ENCODE data around the gene SIGLEC10.

Gene SIGLEC10

DNA sequence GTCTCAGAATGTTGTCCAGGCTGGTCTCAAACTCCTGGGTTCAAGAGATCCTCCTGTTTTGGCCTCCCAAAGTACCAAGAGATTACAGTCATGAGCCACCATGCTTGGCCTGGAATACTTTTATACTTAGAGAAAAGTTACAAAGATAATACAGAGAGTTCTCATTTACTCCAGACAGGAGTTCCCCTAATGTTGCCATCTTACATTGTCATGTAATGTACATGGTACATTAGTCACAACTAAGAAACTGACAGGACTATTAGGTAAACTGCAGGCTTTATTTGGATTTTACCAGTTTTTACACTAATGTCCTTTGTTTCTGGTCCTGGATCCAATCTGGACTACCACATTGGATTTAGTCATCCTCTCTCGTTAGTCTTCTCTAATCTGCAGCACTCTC is 24.7 kb downstream of the SIGLEC10 start:
- no peak for DNase-seq (ENCODE audit: low spot score)

DNA sequence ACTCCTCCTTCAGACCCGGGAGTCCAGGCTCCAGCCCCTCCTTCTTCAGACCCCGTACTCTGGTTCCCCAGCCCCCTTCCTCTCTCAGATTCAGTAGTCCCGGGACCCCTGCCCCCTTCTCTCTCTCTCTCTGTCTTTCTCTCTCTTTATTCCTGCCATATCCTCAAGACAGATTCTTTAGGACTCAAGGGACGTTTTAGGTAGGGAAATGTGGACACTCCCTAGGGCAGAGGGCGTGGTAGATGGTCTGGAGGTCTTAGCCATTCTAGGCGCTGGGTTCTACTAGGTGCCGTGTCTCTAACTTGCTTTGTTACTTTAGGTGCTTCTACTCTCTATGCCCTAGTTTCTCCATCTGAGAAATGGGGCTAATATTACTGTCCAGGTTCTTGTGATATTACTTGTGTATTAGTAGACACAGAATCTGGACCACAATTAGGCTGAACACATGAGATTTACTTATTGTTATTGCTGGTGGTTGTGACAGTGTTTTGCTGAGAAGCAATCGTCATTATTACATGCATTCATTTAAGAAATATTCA is 26.3 kb downstream of the SIGLEC10 start:
- DNase-seq (ENCODE audit: low spot score) = no peak

DNA sequence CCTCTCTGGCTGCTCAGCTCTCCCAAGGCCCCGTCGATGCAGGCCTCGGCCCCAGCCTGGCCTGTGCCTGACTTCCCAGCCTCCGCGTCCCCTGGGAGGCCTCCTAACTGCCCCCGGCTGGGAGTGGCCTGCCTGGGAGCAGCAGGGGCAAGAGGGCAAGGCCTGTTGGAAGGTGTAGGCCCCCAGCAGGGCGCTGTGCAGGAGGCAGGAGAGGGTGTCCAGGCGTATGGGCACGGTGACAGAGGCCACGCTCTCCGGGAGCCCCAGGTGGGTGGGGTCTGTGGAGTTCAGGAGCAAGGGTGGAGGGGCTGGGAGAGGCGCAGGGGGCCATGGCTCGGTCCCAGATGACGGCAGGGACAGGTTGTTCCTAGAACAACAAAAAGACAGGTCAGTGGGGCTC is 28.3 kb downstream of the SIGLEC10 start:
- no peak for DNase-seq (ENCODE audit: low spot score)

DNA sequence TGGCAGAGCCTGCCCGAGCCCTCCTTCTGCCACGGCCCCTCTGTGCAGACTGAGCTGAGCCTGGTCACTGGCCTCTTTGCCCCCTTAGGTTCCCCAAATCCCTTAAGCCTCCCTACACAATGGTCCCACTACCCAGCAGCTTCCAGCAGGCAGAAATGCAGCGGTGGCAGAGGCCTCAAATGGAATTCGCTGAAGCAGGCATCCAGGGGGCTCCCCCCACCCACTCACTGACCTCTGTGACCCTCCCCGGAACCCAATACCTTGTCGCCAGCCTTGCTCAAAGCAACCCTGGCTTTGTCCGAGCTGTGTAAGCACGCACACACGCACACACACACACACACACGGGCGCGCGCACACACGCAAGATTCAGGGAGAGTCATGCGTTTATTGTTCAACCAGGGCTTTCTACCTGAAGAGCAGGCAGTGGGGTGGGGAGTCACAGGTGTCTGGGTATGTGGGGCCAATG is 29.5 kb downstream of the SIGLEC10 start, which contains the start of gene LIM2:
Gene LIM2 (minus strand): TSS at position 51 of the 466 bp plus-strand sequence. CDS start 531 bp downstream, outside the sequence.
- no peak for DNase-seq (ENCODE audit: low spot score)

DNA sequence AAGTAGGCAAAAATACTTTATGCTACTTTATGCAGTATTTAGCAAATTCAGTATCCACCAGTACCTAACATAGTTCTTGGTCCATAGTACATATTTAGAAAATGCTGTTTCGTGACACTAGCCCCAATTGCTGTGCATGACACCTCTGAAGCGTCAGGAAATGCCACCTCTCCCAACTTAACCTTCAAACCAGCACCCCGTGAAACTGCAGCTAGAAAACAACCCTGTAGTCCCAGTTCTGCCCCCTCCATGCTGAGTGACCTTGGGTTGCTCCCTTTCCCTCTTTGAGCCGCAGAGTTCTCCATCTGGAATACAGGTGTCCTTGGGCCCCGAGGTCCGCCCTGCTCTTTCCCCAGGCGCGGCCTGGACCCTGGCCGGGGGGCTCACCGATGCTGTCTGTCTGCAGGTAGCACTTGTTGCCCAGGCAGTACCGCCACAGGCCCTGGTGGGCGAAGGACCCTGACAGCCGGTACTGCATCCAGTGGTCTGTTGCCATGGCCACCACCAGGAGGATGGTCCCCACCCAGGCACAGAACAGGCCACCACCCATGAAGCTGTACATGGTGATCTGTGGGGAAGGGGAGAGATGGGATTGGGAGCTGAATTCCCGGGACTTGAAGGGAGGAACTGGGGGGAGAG is 30.4 kb downstream of the SIGLEC10 start:
- DNase-seq (ENCODE audit: low spot score) = no peak

DNA sequence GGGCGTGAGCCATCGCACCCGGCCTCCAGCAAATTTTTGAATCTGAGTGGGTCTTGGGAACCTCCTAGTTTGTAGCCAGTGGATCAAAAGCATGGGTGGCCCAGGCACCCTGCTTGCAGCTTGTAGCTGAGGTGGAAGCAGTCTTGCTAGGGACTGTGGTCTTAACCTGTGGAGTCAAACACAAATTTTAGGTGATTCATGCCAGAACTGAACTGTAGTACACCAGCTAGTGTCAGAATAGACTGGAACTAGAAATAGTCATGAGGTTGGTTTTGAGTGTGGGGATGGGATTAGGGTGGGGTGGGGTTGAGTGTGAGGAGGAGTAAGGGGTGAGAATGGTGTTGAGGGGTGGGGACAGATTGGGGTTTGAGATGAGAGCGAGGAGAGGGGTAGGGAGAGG is 35.4 kb downstream of the SIGLEC10 start:
- DNase-seq (ENCODE audit: low spot score) = no peak

DNA sequence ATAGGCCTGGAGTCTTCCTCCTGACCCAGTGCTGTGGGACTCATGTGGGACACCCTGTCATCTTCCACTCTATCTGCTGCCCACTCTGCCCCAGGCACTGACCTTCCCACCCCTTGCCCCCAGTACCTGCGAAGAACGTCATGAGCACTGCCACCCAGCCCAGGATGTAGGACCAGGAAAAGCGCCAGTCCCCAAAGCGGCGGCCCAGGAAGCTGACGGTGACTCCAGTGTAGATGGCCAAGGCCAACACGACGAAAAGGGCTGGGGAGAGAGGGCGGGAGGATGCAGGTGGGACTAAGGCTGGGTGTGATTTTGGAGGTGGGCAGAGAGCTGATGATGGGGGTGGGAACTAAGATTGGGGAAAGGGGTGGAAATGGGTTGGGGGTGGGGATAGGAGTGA is 37.1 kb downstream of the SIGLEC10 start:
- DNase-seq (ENCODE audit: low spot score) = no peak

DNA sequence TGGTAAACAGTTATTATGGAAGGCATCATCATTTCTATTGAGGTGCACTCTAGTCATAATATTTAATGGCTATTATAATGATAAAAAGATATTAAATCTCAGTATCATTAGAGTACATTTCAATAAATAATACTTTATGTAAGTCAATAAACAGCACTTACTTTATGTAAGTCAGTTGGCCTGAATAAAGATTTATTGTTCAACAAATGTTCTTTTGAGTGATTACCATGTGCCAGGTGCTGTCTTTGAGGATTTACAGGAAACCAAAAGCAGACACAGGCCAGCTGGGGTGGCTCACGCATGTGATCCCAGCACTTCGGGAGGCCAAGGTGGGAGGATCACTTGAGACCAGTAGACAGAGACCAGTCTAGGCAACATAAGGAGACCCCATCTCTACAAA is 40.0 kb downstream of the SIGLEC10 start:
- DNase-seq (ENCODE audit: low spot score) = no peak

DNA sequence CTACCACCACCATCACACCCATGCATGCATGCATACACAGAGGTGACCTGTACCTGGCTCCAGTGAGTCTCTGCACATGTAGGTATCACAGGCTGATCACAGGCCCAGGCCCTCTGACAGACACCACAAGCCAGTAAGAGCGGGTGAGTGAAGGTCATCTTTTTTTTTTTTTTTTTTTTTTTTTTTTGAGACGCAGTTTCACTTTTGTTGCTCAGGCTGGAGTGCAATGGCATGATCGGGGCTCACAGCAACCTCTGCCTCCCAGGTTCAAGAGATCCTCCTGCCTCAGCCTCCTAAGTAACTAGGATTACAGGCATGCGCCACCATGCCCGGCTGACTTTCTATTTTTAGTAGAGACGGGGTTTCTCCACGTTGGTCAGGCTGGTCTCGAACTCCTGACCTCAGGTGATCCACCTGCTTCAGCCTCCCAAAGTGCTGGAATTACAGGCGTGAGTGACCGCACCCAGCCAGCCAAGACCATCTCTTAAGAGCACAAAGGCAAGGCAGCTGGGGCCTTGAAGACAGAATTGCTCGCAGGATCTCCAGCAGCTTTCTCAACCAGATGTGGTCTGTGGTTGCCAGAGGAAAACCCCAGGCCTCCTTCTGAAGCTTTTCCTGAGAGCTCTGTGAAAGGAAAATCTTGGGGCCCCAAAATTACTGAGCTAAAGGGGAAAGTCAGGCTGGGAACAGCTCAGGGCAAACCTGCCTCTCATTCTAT is 41.8 kb downstream of the SIGLEC10 start:
- no peak for DNase-seq (ENCODE audit: low spot score)

DNA sequence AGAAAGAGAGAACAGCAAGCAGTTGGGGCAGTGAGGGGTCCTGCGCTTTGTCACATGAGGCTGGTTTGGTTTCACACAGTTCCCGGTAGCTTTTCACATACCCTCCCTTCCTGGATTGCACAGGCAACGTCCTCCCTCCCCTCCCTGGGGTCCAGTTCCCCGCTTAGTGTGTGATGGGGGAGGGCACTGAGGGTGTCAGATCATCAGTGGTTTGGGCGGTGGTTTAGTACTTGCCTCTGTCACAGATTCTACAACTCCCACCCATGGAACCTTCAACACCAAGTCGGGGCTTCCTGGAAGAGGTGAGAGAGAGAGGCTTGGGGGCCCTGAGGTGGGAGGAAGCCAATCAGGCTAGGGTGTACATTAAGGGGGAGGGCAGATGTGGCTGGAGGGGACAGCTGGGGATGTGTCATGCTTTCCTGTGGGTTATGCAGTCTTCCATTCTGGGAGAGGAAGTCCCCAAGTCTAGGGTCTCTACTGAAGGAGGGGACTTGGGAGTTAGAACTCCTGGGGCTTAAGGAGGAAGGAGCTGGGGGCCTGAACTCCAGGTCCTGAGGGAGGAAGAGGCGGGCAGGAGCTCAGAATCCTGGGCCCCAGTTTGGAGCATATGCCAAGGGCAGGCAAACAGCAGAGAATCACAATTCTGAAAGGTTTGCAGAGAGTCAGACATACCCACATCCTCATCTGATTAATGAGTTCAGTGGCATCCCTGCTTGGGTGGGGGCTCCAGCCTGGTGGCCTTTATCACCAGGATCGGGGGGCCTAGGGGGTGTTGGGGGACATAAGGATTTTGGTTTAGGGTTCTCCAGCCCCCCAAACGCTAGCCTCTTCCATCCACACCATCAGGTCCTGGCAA is 44.6 kb downstream of the SIGLEC10 start, which contains the start of gene NKG7:
Gene NKG7 (minus strand): TSS at position 6 of the 856 bp plus-strand sequence. CDS start 119 bp downstream, outside the sequence.
- DNase-seq (ENCODE audit: low spot score) = no peak

DNA sequence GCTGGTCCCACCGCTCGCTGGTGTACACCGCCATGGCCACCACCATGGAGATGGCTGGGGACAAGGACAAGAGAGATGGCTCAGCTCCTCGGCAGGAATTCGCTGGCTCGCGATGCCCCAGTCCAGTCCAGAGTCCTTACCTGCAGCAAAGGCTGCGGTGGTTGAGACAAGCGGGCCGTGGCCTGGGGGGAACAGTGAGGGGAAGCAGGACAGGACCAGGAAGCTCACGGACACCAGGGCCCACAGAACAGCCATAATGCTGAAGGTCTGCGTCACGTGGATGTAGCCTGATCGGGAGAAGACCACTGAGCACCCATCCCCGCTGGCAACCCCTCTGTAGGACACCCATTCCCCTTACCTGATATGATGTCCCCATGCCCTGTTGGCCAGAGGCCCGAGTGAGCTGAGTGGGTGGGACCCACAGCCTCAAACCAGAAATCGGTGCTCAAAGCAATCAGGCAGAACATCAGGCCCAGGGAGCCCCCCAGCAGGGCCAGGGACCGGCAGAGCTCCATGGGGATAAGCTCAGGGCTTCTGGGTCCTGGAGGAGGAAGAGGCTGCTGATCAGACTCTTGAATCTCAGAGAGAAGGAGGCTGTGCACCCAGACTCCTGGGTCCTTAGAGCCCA is 45.3 kb downstream of the SIGLEC10 start:
- no peak for DNase-seq (ENCODE audit: low spot score)

DNA sequence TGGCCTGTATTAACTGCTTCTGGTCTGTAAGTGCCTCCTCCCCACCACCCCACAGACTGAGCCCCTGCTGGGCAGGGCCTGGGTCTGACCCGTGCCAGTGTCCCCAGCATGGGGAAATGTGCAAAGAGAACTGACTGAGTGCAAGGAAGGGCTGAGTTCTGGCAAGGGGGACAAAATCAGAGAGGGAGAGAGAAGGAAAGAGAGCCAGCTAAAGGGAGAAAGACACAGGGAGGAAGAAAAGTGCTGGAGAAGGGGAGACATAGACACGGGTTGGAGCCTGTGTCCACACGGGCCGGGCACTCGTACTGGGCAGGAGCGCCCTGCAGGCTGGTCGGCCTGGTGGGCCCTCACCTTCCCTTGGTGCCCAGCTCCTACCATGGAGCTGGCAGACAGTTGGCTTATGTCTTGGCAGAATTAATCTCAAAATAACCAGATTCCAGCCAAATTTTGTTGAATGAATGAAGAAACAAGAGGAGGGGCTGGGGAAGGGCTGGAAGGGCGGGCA is 46.2 kb downstream of the SIGLEC10 start:
- no peak for DNase-seq (ENCODE audit: low spot score)

DNA sequence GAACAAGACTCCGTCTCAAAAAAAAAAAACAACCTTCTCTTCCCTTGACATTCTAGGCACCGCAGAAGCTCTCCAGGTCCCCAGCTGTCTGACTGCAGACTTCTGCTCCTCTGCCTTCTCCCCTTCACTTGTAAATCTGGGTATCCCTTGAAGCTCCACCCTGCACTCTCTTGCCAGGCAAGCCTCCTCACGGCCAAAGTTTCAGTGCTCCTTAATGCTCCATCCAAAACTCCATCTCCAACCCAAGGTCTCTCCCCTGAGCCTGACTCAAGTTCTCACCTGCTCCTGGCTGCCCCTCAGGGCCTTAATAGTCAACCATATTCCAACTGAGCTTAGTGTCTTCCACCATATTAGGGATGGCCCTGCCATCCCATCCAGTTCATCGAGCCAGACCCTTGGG is 47.2 kb downstream of the SIGLEC10 start:
- DNase-seq (ENCODE audit: low spot score) = no peak

DNA sequence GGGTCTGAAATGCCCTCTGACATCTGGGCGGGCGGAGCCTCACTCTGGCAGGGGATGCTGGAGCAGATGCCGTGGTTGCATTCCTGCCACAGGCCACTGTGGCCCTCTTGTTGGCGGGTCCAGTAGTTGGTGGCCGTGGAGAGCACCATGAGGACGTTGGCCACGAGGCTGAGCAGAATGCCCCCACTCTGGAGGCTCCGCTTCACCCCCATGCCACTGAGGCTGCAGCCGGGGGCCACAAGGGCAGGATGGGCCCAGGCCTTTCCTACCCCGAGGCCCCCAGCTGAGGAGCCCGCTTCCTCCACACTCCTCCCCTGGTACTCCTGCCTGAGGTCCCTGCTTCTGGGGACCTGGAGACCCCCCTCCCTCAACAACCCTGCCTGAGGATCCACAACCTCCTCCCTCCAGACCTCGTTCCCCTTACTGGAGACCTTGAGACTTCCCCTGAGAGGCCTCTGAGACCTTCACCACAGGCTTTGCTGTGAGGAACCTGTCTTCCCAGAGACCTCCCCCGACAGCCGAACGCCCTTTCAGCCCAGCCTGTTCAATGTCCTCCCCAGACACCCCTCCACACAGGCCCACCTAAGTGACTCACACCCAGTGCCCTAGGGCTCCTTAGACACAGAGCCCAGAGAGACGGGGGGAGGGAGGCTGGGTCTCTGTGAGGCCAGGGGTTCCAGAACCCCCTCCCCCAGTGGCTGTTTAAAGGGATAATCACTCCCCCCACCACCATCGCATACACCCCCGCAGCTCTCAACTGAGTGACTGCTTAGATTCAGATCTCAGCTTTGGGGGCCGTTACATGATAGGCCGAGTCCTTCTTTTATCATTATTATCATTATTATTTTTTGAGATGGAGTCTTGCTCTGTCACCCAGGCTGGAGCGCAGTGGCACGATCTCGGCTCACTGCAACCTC is 48.8 kb downstream of the SIGLEC10 start, which contains the start of gene CLDND2:
Gene CLDND2 (minus strand): TSS at position 638 of the 917 bp plus-strand sequence. CDS start 426 bp downstream, at position 212.
- DNase-seq (ENCODE audit: low spot score) = no peak

DNA sequence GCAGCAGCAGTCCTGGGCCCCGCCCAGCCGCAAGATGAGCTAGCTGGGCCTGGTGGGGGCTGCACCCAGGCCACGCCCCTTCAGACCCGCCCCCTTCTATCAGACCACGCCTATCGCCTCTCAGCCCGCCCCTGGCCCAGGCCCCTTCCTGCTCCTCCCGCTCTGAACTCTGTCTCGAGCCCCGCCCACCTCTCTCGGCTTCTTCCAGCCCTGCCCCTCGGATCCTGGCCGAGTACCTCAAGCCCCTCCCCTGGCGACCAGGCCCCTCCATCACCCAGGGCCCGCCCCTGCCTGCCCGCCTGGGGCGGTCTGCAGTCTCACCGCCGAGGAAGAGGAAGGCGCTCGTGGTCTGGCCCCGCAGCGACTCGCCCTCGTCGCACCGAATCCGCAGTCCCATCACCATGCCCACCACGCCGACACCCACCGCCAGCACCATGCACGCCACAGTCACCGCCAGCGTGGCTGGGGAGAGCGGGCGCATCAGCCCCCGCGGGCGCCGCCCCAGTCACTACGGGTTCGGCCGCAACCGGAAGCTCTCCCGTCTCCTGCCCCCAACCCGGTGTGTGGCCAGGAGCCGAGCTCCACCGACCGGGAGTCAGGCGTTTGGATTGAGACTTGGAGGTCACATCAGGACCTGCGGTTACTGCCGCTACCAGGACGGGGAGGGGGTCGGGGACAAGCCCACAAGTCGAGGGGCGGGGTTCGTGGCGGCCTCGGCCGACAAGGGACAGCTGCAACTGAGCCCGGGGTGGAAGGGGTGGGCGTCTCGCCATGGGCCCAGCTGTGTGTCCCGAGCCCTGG is 49.7 kb downstream of the SIGLEC10 start:
- peak; percentile 96 for DNase-seq (ENCODE audit: low spot score)

DNA sequence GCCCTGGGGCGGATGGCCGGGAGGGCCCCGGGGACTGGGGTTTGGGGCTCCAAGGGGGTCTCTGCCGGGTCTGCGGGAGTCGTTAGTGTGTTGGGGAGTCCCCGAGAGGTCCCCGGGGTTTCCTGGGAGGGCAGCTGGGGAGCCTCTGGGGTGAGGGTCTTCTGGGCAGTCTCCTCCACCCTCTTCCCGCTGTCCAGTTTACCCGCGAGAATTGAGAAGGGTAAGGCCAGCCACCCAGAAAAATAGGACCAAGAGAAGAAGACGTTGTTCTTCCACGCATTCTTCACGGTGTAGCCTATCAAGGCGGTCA is 50.2 kb downstream of the SIGLEC10 start:
- DNase-seq (ENCODE audit: low spot score) = no peak

DNA sequence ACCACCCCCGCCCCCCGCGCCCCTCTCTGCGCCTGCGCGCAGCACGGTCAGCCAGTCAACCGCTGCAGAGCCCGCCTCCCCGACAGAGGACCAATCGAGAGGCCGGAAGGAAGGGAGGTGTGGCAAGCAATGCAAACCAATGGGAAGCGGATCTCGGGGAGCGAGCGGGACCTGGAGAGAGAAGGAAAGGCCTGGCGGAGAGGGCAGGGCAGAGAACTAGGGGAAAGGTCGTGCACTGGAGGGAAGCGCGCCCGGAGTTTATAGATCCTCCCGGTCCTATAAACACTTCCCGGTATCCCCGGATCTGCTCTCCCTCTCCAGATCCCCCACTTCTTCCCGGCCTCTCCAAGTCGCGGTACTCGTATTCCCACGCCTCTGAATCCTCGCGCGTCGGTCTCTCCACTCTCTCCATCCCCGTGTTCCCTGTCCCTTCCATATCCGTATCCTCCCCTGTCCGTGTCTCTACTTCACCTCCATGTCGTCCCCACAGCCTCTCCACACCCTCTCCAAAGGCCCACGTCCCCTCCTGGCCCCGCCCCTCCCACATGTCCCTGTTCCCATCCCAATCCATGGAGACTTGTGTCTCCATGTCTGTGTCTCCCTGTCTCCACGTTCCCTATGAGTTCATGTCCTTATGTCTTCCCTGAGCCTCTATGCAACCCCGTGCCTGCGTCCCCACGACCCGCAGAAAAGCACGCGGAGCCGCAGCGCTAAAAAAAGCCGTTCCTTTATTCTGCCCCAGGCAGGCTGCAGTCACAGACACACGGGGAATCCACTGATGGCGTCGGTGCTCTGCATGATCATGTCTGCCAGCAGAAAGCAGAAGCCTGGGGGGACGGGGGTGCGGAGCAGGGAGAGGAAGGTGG is 50.8 kb downstream of the SIGLEC10 start:
- peak; percentile 98 for DNase-seq (ENCODE audit: low spot score)

DNA sequence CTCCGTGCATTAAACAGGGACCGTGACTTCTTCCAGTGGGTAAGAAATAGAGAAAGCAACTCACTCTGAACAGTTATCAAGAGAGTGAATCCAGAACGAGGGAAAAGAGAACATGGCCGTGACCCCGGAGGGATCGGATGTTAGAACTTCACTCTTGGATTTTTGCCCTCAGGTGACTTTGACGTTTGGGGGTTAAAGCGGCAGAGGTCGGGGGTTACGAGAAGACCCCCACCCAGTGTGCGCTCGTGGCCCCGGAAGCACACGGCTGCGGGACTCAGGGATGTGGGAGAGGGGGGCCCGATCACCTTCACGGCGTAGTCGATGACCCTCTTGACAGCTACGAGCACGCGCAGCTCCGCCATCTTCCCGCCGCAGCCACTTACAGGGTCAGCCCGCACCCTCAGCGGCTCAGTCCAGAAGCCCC is 51.5 kb downstream of the SIGLEC10 start, which contains the start of gene ETFB:
Gene ETFB (minus strand): TSS at position 424 of the 424 bp plus-strand sequence. CDS start 62 bp downstream, at position 362.
- no peak for DNase-seq (ENCODE audit: low spot score)

Data from RKO (cell line).